Measurements from ENCODE around the gene VSTM2B. TPM values are rescaled to one million over a fixed set of nuclear protein-coding genes. Genes with fewer than 3 reads are reported as not detected.

Gene VSTM2B
- total RNA-seq, 1 experiment from 2014 or later: 0.31 TPM

DNA sequence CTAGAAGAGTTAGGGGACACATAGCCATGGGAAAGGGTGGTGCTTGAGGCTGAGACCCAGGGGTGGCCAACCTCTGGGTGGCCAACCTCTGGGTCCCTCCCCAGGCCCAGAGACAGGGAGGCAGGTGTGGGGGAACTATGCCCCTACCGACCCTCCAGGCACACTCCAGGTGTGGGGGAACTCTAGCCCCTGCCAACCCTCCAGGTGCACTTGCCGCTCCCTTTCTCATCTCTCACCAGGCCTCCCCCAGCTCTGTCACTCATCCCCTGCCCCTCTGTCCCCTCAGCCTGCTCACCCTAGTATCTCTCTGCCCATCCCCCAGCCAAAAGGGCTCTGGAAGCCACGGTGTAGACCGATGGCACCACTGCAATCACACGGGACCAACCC, 10.6 kb upstream of the VSTM2B start:
- Mint-ChIP-seq H3K9me3 (no peaks in the 10 kb centered on the region; a peak in 1 of 5 replicates), H3K4me3 (no peak overlapping the region), H3K27me3 (ENCODE audit: low read depth) (peaks cover 56% of the 10 kb centered on the region), H3K4me1 (0 out of 4 replicates have a peak, but pooled peaks cover 0 to 2% of the 10 kb centered on the region in 2 experiments), H3K36me3 (ENCODE audit: insufficient read depth in 1 of 3, low read depth in 3 of 3) (no peaks in the 10 kb centered on the region), H3K27ac (no peak overlapping the region; a peak in 1 of 7 replicates)
- Histone ChIP-seq H2AK5ac (ENCODE audit: insufficient read length, low read length) (no peak overlapping the region), H3K23ac (ENCODE audit: insufficient read length, low read depth, low read length) (no peak overlapping the region), H2BK15ac (ENCODE audit: low read depth, low read length) (no peak overlapping the region), H3K79me2 (ENCODE audit: insufficient read depth, low read length) (no peaks in the 10 kb centered on the region), H3K27me3 (ENCODE audit: insufficient read depth, low read length) (no peaks in the 10 kb centered on the region), H2BK120ac (ENCODE audit: low read depth, low read length, poor library complexity, severe bottlenecking) (no peak overlapping the region), H2BK5ac (ENCODE audit: insufficient read length, low read length) (no peak overlapping the region), H3K14ac (ENCODE audit: insufficient read depth, low read length) (no peak overlapping the region), H4K20me1 (ENCODE audit: control insufficient read depth, insufficient read depth, insufficient read length) (no peaks in the 10 kb centered on the region), H3K4ac (ENCODE audit: low read depth, low read length) (no peak overlapping the region), H2BK12ac (ENCODE audit: insufficient read length, low read depth, low read length) (no peak overlapping the region), H2AFZ (ENCODE audit: low read length) (no peak overlapping the region), H3K9ac (ENCODE audit: extremely low read depth, insufficient read length, low read length) (no peak overlapping the region), H3T11ph (ENCODE audit: low read length) (no peak overlapping the region), H2BK20ac (ENCODE audit: low read depth, low read length, poor library complexity, severe bottlenecking) (no peak overlapping the region), H3K27ac (ENCODE audit: insufficient read length, low read depth, low read length) (no peak overlapping the region), H3K9me3 (ENCODE audit: control insufficient read depth, low read depth, low read length) (no peaks in the 10 kb centered on the region), H3K79me1 (ENCODE audit: insufficient read depth, low read depth, low read length, poor library complexity, severe bottlenecking) (no peaks in the 10 kb centered on the region), H3K23me2 (ENCODE audit: insufficient read length, low read depth, low read length, poor library complexity, severe bottlenecking) (no peaks in the 10 kb centered on the region), H4K5ac (ENCODE audit: insufficient read length, low read depth, low read length) (no peak overlapping the region), H3K18ac (ENCODE audit: insufficient read length, low read depth, low read length) (no peak overlapping the region), H4K8ac (replicated peaks; ENCODE audit: insufficient read length, low read depth, low read length) (no peak overlapping the region), H3K56ac (ENCODE audit: insufficient read length, low read depth, low read length) (no peak overlapping the region), H3K4me2 (ENCODE audit: insufficient read depth, insufficient read length, low read length) (no peak overlapping the region), H4K91ac (ENCODE audit: insufficient read length, low read depth, low read length) (no peak overlapping the region), H3K4me1 (ENCODE audit: insufficient read depth, low read length) (no peaks in the 10 kb centered on the region)
- DNase-seq: no peak
- WGBS (ENCODE audit: extremely low coverage, insufficient read length, low lambda C conversion rate): no CpG with 5 or more reads among the region's 5 CpGs
- TF ChIP-seq, protein P1, sequence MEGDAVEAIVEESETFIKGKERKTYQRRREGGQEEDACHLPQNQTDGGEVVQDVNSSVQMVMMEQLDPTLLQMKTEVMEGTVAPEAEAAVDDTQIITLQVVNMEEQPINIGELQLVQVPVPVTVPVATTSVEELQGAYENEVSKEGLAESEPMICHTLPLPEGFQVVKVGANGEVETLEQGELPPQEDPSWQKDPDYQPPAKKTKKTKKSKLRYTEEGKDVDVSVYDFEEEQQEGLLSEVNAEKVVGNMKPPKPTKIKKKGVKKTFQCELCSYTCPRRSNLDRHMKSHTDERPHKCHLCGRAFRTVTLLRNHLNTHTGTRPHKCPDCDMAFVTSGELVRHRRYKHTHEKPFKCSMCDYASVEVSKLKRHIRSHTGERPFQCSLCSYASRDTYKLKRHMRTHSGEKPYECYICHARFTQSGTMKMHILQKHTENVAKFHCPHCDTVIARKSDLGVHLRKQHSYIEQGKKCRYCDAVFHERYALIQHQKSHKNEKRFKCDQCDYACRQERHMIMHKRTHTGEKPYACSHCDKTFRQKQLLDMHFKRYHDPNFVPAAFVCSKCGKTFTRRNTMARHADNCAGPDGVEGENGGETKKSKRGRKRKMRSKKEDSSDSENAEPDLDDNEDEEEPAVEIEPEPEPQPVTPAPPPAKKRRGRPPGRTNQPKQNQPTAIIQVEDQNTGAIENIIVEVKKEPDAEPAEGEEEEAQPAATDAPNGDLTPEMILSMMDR (conservative IDR thresholded peaks at IDR 0.05): no peak
